NK-92 (cell line): ENCODE measurements around the gene LIF.
"Not testable (repeated sequence)": the region's sequence is repeated elsewhere in the genome, so short reads cannot be mapped to it uniquely, and the experiment has no call there.

Experiments
- DNase-seq: peaks from one replicate; lab custom pipeline; 2025; ENCODE audit not compliant: unreplicated experiment; lab: John Stamatoyannopoulos, UW

The LIF gene

GRCh38 chr22:30245181-30245984, 1.2 kb downstream of the LIF start:
- no peak for DNase-seq

GRCh38 chr22:30244641-30245040, 1.9 kb downstream of the LIF start:
- DNase-seq = no peak

- no peak for DNase-seq
Observed at GRCh38 chr22:30244066-30244465, 2.5 kb downstream of the LIF start.

GRCh38 chr22:30243661-30244060, 2.9 kb downstream of the LIF start:
- DNase-seq = no peak

GRCh38 chr22:30241576-30242371, 4.8 kb downstream of the LIF start:
- DNase-seq = no peak

GRCh38 chr22:30240541-30241417, 5.8 kb downstream of the LIF start:
- no peak for DNase-seq

GRCh38 chr22:30239488-30240405, 6.8 kb downstream of the LIF start:
- DNase-seq = no peak

- DNase-seq = no peak
Observed at GRCh38 chr22:30238661-30239487, 7.7 kb downstream of the LIF start.

- no peak for DNase-seq
Observed at GRCh38 chr22:30238136-30238535, 8.4 kb downstream of the LIF start.

GRCh38 chr22:30236875-30237274, 9.7 kb downstream of the LIF start:
- no peak for DNase-seq

- DNase-seq = no peak
Observed at GRCh38 chr22:30235687-30236170, 10.8 kb downstream of the LIF start.

GRCh38 chr22:30234786-30235470, 11.6 kb downstream of the LIF start:
- no peak for DNase-seq

GRCh38 chr22:30234325-30234724, 12.2 kb downstream of the LIF start:
- DNase-seq = not testable (repeated sequence)

- DNase-seq = no peak
Observed at GRCh38 chr22:30233582-30233981, 13.0 kb downstream of the LIF start.

- DNase-seq = no peak
Observed at GRCh38 chr22:30232716-30233218, 13.8 kb downstream of the LIF start.

- DNase-seq = no peak
Observed at GRCh38 chr22:30230787-30231461, 15.6 kb downstream of the LIF start.

GRCh38 chr22:30230330-30230729, 16.2 kb downstream of the LIF start:
- no peak for DNase-seq
